ENCODE results near the gene YTHDF2. TPM values are rescaled to one million over a fixed set of nuclear protein-coding genes. Genes with fewer than 3 reads are reported as not detected.

The YTHDF2 gene
- total RNA-seq = 39.8 and 44.1 TPM in 2 replicates

GRCh38 chr1:28736450-28737306 lies at the start of gene YTHDF2:
YTHDF2 (plus strand) TSS chr1:28736940; CDS start chr1:28737121, 181 bp downstream.

GRCh38 chr1:28811766-28812668 lies 75.3 kb downstream of the YTHDF2 start, which contains the start of gene OPRD1:
OPRD1 (plus strand) TSS chr1:28812170; CDS start chr1:28812384, 214 bp downstream.

Other genes with a start within 250 kb of the YTHDF2 start
- 28.1 and 35.4 TPM in 2 replicates for gene RCC1, start 230.9 kb upstream of the YTHDF2 start, total RNA-seq
- gene TRNAU1AP, start 183.9 kb upstream of the YTHDF2 start, total RNA-seq = 13.8 and 16.1 TPM in 2 replicates
- gene RAB42, start 144.7 kb upstream of the YTHDF2 start, total RNA-seq = 3.2 and 6.8 TPM in 2 replicates
- gene TAF12, start 93.9 kb upstream of the YTHDF2 start, total RNA-seq = 24.1 and 29.5 TPM in 2 replicates
- gene RNU11, start 88.3 kb upstream of the YTHDF2 start, total RNA-seq = not detected in 2 replicates
- gene GMEB1, start 68.2 kb upstream of the YTHDF2 start, total RNA-seq = 5.9 and 7.1 TPM in 2 replicates
- not detected in 2 replicates for gene OPRD1, start 75.2 kb downstream of the YTHDF2 start, total RNA-seq
- gene EPB41, start 177.6 kb downstream of the YTHDF2 start, total RNA-seq = 2.9 and 3.5 TPM in 2 replicates

All from cardiac ventricle fibroblast (primary cell).